Ascending aorta (tissue), 2 donors: ENCODE results near the gene NCOA3. TPM values are rescaled to one million over a fixed set of nuclear protein-coding genes. Genes with fewer than 3 reads are reported as not detected.

Source experiments
- DNase-seq, 2 donors: peaks; one replicate each; pipeline ENCODE4 v3.0.0-alpha.2; 2019; ENCODE audit warnings: low spot score in 2 of 2
- H3K27ac ChIP-seq, 2 donors: fragments of 200-600 bp; sonication (generic); one replicate each; pipeline ENCODE4 v1.5.1; 2016 to 2017; ENCODE audit warnings: mild to moderate bottlenecking in 1 of 2
- H3K27me3 ChIP-seq: fragments of 200-600 bp; sonication (generic); one replicate; pipeline ENCODE4 v1.5.1; 2017
- H3K36me3 ChIP-seq, 2 donors: fragments of 200-600 bp; sonication (generic); one replicate each; pipeline ENCODE4 v1.5.1; 2016
- H3K4me1 ChIP-seq, 2 donors: fragments of 200-600 bp; sonication (generic); one replicate each; pipeline ENCODE4 v1.5.1; 2016 to 2017; ENCODE audit warnings: mild to moderate bottlenecking in 1 of 2
- H3K4me3 ChIP-seq, 2 donors: fragments of 200-600 bp; sonication (generic); one replicate each; pipeline ENCODE4 v1.5.1; 2016 to 2017; ENCODE audit warnings: mild to moderate bottlenecking in 1 of 2
- H3K9me3 ChIP-seq, 2 donors: fragments of 200-600 bp; sonication (generic); one replicate each; pipeline ENCODE4 v1.5.1; 2016
- intact Hi-C: fragments of 100-400 bp; cut with DNase I; formaldehyde crosslinking; loops from one replicate; pipeline ENCODE4 v1.15.1; 2023
- total RNA-seq: library from RNA; depleted of rRNA; stranded (reverse); fragments of >200 nt; gene quantifications from one replicate; pipeline ENCODE4 v1.1.0, GENCODE V29; 2016
- TF ChIP-seq, protein P1 (sequence below), 3 experiments: fragments of 200-600 bp in 2 of 3; fragments of 450-650 bp in 1 of 3; sonication (generic) in 2 of 3; IDR thresholded peaks; one replicate each; pipeline ENCODE4 v1.5.1; 2016 to 2019; ENCODE audit warnings: antibody characterized with exemption in 3 of 3, mild to moderate bottlenecking in 1 of 3, moderate library complexity in 1 of 3

NCOA3 gene
- total RNA-seq, 1 donor from 2014 or later = 26.3 TPM

GRCh38 chr20:47654370-47654769 lies 152.7 kb downstream of the NCOA3 start:
- Histone ChIP-seq H3K27me3 (no peaks in the 10 kb centered on the region), H3K4me1 (no peaks in the 10 kb centered on the region), H3K4me3 (no peak overlapping the region), H3K36me3 (peaks cover 56 to 76% of the 10 kb centered on the region in 2 donors), H3K27ac (no peak overlapping the region), H3K9me3 (no peaks in the 10 kb centered on the region)
- intact Hi-C loops = no loop called here
- no peak for DNase-seq
- TF ChIP-seq, protein P1, sequence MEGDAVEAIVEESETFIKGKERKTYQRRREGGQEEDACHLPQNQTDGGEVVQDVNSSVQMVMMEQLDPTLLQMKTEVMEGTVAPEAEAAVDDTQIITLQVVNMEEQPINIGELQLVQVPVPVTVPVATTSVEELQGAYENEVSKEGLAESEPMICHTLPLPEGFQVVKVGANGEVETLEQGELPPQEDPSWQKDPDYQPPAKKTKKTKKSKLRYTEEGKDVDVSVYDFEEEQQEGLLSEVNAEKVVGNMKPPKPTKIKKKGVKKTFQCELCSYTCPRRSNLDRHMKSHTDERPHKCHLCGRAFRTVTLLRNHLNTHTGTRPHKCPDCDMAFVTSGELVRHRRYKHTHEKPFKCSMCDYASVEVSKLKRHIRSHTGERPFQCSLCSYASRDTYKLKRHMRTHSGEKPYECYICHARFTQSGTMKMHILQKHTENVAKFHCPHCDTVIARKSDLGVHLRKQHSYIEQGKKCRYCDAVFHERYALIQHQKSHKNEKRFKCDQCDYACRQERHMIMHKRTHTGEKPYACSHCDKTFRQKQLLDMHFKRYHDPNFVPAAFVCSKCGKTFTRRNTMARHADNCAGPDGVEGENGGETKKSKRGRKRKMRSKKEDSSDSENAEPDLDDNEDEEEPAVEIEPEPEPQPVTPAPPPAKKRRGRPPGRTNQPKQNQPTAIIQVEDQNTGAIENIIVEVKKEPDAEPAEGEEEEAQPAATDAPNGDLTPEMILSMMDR (IDR thresholded peaks at IDR 0.05) = no peak

GRCh38 chr20:47655635-47656034 lies 153.9 kb downstream of the NCOA3 start:
- H3K4me1 ChIP-seq = no peaks in the 10 kb centered on the region
- H3K4me3 ChIP-seq = no peak overlapping the region
- no peaks in the 10 kb centered on the region for H3K9me3 ChIP-seq
- peaks cover 50 to 72% of the 10 kb centered on the region in 2 donors for H3K36me3 ChIP-seq
- no peak overlapping the region for H3K27ac ChIP-seq
- no peak for DNase-seq
- intact Hi-C loops = no loop called here
- TF ChIP-seq, protein P1 (IDR thresholded peaks at IDR 0.05) = no peak
- H3K27me3 ChIP-seq = no peaks in the 10 kb centered on the region

DNA sequence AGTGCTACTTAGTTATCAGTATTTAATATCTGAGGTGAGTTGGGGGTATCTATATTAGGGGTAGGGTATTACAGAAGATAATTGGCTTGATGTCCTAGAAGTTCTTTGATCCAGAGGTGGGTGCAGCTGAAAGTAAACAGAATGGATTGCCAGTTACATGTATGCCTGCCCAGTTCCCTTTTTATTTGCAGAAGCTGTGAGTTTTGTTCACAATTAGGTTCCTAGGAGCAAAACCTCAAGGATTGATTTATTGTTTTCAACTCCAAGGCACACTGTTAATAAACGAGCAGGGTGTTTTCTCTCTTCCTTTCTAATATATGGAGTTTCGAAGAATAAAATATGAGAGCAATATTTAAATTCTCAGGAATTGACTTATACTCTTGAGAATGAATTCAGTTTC lies 154.6 kb downstream of the NCOA3 start:
- TF ChIP-seq, protein P1 (IDR thresholded peaks at IDR 0.05) = no peak
- no peak for DNase-seq
- no peaks in the 10 kb centered on the region for H3K4me1 ChIP-seq
- intact Hi-C loops = no loop called here
- H3K27me3 ChIP-seq = no peaks in the 10 kb centered on the region
- no peaks in the 10 kb centered on the region for H3K9me3 ChIP-seq
- H3K4me3 ChIP-seq = no peak overlapping the region
- no peak overlapping the region for H3K27ac ChIP-seq
- H3K36me3 ChIP-seq = peaks cover 52 to 72% of the 10 kb centered on the region in 2 donors

GRCh38 chr20:47659904-47660601 lies 158.4 kb downstream of the NCOA3 start:
- intact Hi-C loops = no loop called here
- H3K27ac ChIP-seq = no peak overlapping the region

DNA sequence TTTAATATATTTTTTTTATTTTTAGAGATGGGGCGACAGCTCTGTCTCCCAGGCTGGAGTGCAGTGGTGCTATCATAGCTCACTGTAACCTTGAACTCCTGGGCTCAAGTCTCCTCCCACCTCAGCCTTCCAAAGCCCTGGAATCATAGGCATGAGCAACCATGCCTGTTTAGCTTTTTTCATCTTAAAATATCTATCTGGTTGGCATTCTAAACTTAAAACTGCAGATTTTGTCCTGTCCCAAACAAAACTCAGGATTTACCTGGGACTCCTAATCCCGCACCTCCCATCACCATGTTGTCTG lies 158.9 kb downstream of the NCOA3 start:
- Histone ChIP-seq H3K27ac (no peak overlapping the region), H3K4me1 (peaks cover 0 to 9% of the 10 kb centered on the region in 2 donors), H3K36me3 (peaks cover 19 to 49% of the 10 kb centered on the region in 2 donors), H3K4me3 (no peak overlapping the region), H3K9me3 (no peaks in the 10 kb centered on the region), H3K27me3 (no peaks in the 10 kb centered on the region)
- intact Hi-C loops = no loop called here
- no peak for DNase-seq
- TF ChIP-seq, protein P1 (IDR thresholded peaks at IDR 0.05) = no peak

More at GRCh38 chr20:47659904-47660601, 158.4 kb downstream of the NCOA3 start:
- Histone ChIP-seq H3K36me3 (peaks cover 24 to 50% of the 10 kb centered on the region in 2 donors), H3K9me3 (no peaks in the 10 kb centered on the region), H3K4me3 (no peak overlapping the region), H3K27me3 (no peaks in the 10 kb centered on the region), H3K4me1 (peaks cover 0 to 9% of the 10 kb centered on the region in 2 donors)
- TF ChIP-seq, protein P1 (IDR thresholded peaks at IDR 0.05) = no peak
- DNase-seq = no peak
